Dermis blood vessel endothelial cell (primary cell): Measurements from ENCODE around the gene A3GALT2. TPM values are rescaled to one million over a fixed set of nuclear protein-coding genes. Genes with fewer than 3 reads are reported as not detected.
A peak's percentile ranks its signal among the peaks of the same experiment; 100 is the strongest.

Experiments
- DNase-seq: peaks from one replicate; pipeline ENCODE4 v3.0.0; 2010
- total RNA-seq: library from RNA; depleted of rRNA; stranded (reverse); fragments of >200 nt; gene quantifications from 2 replicates; pipeline ENCODE4 v1.2.3, GENCODE V29; 2014

A3GALT2 gene
- total RNA-seq, 1 donor from 2014 or later, result not detected

- no peak for DNase-seq
These were observed 50.0 kb downstream of the A3GALT2 start for GRCh38 chr1:33270808-33271465.

GRCh38 chr1:33270379-33270778 is 50.5 kb downstream of the A3GALT2 start:
- DNase-seq, result no peak

- DNase-seq, result no peak
These were observed 51.3 kb downstream of the A3GALT2 start for GRCh38 chr1:33269621-33270020.

GRCh38 chr1:33268927-33269610 is 51.8 kb downstream of the A3GALT2 start:
- no peak for DNase-seq

- DNase-seq, result no peak
These were observed 52.4 kb downstream of the A3GALT2 start for GRCh38 chr1:33268457-33268856.

- DNase-seq, result peak; percentile 29
These were observed 53.3 kb downstream of the A3GALT2 start for GRCh38 chr1:33267468-33268205.

GRCh38 chr1:33266766-33267165 is 54.1 kb downstream of the A3GALT2 start:
- no peak for DNase-seq

- no peak for DNase-seq
These were observed 54.9 kb downstream of the A3GALT2 start for GRCh38 chr1:33265780-33266605.

- DNase-seq, result no peak
These were observed 56.9 kb downstream of the A3GALT2 start for GRCh38 chr1:33263890-33264504.

GRCh38 chr1:33261344-33261743 is 59.6 kb downstream of the A3GALT2 start:
- DNase-seq, result no peak

- DNase-seq, result no peak
These were observed 60.5 kb downstream of the A3GALT2 start for GRCh38 chr1:33260439-33260838.

GRCh38 chr1:33259879-33260278 is 61.0 kb downstream of the A3GALT2 start:
- no peak for DNase-seq

- no peak for DNase-seq
These were observed 62.1 kb downstream of the A3GALT2 start for GRCh38 chr1:33258788-33259274.

GRCh38 chr1:33257772-33258712 is 62.9 kb downstream of the A3GALT2 start:
- no peak for DNase-seq

GRCh38 chr1:33257207-33257771 is 63.6 kb downstream of the A3GALT2 start:
- no peak for DNase-seq

Other genes starting within 250 kb of the A3GALT2 start
- gene AZIN2, start 239.9 kb downstream of the A3GALT2 start, total RNA-seq, result 0.28 and 2.2 TPM in 2 replicates
- 2.6 and 4.6 TPM in 2 replicates for gene TRIM62, start 139.1 kb downstream of the A3GALT2 start, total RNA-seq
- 3.2 and 10.2 TPM in 2 replicates for gene ZNF362, start 64.6 kb downstream of the A3GALT2 start, total RNA-seq
- gene PHC2, start 110.0 kb upstream of the A3GALT2 start, total RNA-seq, result 88.5 and 144 TPM in 2 replicates
- 10.6 and 16.2 TPM in 2 replicates for gene ZSCAN20, start 151.5 kb upstream of the A3GALT2 start, total RNA-seq